Stimulated activated CD8-positive, alpha-beta memory T cell treated with anti-CD3 and anti-CD28 coated beads, Interleukin-12 subunit alpha, Interleukin-12 subunit beta, amount 100 ng/mL, for 1 hour (primary cell): ENCODE measurements around the gene KDM2B.
"Not testable (repeated sequence)": the region's sequence is repeated elsewhere in the genome, so short reads cannot be mapped to it uniquely, and the experiment has no call there.

ENCODE experiments used
- DNase-seq: peaks from one replicate; pipeline ENCODE4 v3.0.0-alpha.2; 2020; ENCODE audit warnings: low read depth

Gene KDM2B

DNA sequence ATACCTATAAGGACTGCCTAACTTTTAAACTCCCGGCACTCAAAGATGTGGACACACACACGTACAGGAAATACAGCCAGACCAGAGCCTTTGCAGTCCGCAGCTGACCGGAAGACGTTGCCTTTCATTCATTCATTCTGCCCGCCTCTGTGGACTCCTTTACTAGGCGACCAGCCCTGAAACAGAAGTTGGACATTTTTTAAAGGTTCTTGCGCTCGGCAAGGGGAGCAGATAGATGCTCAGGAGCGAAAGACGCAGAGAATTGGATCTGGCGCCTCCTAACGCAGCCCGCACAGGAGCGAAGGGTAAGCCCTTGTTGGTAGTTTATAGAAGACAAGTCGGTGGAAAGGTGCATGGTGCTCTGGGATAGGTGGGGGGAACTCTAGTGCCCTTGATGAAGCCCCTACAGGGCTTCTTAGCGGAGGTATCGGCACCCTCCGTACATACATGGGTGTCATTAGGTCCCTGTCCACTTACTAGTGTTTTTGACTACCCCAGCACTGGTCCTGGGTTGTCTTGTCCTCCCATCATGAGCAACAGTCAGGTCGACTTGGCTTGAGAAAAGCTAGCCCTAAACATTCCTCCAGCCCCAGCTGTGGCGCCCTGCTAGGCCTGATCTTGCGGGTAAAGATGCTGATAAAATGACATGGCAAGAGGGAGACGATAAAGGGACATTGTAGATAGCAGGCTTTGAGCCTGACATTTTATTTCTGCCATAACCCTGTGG, at the start of gene KDM2B:
Gene KDM2B (minus strand): TSS at position 65 of the 727 bp plus-strand sequence. CDS start 112 bp downstream, outside the sequence.
- no peak for DNase-seq

DNA sequence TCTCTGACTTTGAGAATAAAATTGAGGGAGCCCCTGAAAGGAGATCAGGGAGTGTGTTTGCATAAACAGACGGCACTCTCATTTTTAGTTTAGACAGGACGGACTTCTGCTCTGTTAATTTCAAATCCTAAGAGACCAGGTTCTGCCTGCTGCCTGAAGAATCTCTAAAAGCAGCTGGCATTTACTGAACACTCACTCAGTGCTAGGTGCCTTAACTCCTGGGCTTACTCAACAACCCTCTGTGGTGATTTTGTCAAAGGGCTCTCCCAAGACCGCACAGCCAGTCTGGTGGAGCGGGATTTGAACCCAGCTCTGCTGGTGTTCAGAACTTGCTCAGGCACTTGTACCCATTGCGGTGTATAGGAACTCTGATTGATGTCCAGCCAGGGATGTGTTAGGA, 47.7 kb upstream of the KDM2B start:
- DNase-seq: no peak

DNA sequence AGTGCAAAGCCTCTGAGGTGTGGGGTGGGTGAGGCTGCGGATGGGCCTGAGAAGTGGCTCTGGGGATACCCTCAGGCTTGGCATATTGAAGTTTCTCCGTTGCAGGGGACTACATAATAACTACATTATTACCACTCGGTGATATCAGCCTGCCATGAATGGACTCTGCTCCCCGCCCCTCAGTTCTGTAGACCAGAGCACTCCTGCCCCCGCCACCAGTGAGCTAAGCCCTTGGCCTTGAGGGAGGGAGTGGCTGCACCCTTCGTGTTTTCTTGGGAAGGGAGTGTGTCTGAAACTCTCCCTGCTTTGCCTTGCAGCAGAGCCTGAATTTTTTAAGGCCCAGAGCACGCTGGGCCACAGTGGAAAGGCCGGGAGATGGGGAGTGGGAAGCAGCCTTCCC, 47.2 kb upstream of the KDM2B start:
- no peak for DNase-seq

DNA sequence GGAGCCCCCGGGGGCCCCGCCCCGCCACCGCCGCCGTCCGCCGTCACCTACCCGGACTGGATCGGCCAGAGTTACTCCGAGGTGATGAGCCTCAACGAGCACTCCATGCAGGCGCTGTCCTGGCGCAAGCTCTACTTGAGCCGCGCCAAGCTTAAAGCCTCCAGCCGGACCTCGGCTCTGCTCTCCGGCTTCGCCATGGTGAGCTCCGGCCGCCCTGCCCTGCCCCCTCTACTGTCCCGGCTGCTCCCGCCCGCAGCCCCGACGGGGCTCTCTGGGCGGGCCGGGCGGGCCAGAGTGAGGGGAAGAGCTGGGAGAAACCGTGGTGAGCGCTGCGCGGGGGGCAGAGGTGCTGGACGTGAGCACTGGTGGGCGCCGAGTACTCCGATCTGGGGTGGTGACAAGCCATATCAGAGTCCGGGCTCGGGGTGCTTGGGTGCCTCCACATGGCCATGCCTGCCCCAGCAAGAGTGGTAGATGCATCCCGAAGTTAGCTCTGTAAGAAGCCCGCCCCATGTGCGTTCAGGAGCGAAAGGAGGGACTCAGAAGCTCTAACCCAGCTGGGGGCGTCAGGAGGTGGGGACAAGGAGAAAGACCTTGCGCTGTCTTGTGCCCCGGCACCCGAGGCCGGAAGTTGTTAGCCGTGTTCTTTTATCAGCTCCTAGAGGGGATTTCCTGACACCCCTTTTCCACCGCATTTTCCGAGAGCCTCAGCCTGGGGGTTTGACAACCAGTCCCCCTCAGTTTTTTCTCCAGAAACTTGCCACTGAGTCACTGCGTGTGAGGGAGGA, 46.2 kb upstream of the KDM2B start:
- DNase-seq: peak; percentile 88

DNA sequence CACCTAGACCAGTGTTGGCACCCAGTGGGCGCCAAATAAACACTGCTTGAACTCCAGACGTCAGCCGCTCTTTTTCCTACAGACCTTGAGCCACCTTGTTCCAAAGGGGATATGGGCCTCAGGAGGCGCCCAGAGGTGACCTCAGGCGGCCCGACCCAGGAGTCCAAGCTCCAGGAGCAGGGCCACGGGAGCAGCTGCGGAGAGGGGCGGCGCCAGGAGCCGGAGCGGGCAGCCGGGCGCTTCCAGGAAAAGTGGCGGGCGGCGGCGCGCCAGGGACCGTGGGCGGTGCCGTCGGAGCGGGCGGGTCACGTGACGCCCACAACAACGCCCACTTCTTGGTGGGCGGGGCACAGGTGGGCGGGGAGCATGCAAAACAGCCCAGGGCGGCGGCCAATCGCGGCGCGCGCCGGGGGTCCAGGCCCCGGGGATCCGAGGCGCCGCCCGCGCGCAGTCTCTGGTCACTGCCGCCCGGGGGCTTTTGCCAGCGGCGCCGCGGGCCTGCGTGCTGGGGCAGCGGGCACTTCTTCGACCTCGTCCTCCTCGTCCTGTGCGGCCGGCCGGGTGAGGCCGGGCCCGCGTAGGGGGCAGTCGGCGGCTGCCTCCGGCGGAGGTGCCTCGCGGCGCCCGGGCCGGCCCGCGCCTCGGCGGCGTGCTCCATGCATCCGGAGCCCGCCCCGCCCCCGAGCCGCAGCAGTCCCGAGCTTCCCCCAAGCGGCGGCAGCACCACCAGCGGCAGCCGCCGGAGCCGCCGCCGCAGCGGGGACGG, 45.4 kb upstream of the KDM2B start, which contains the start of gene ORAI1:
Gene ORAI1 (plus strand): TSS at position 444 of the 766 bp plus-strand sequence.
- peak; percentile 94 for DNase-seq

DNA sequence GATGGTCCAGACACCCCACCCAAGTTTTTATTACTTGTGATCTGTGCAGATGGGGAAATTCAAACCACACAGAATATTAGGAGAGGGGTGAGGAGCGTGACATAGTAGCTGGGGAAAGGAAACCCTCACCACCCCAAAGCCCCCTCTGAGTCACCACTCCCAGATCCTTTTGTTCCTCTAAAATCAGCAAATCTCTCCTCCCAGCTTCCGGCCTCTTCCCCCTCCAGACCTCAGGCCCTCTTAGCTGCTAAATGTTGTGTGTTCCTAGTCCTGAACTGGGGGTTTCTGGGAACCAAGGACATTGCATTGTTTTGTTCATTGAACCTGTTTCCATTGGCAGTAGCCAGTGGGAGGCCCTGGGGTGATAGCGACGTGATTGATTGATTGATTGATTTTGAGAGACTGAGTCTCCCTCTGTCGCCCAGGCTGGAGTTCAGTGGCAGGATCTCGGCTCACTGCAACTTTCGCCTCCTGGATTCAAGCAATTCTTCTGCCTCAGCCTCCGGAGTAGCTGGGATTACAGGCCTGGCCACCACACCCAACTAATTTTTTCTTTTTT, 39.6 kb upstream of the KDM2B start:
- no peak for DNase-seq

DNA sequence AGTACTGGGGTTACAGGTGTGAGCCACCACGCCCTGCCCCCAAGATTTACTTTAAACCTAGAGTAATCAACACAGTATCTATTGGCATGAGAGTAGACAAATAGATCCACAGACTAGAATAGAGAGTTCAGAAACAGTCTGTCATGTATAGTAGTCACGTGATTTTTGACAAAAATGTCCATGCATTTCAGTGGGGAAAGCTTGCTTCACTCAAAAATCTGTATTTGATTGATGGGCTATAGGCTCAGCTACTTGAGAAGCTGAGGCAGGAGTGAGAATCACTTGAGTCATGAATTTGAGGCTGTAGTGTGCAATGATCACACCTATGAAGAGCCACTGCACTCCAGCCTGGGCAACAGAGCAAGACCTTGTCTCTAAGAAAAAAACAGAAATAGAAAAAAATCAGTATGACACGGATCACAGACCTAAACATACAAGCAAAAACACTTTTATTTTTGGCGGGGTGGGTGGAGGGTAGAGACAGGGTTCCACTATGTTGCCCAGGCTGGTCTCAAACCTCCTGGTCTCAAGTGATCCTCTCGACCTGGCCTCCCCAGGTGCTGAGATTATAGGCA, 37.9 kb upstream of the KDM2B start:
- no peak for DNase-seq

DNA sequence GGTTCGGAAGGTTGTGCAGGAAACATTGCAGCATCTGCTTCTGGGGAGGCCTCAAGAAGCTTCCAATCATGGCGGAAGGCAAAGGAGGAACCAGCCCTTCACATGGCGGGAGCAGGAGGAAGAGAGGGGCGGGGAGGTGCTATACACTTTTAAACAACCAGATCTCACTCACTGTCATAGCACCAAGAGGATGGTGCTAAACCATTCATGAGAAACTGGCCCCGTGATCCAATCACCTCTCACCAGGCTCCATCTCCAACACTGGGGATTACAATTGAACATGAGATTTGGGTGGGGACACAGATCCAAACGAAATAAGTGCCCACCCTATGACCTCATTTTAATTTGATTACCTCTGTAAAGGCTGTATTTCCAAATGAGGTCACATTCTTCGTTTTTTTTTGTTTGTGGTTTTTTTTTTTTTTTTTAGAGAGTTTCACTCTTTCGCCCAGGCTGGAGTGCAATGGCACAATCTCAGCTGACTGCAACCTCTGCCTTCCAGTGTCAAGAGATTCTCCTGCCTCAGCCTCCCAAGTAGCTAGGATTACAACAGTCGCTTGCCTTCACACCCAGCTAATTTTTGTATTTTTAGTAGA, 34.1 kb upstream of the KDM2B start:
- no peak for DNase-seq

DNA sequence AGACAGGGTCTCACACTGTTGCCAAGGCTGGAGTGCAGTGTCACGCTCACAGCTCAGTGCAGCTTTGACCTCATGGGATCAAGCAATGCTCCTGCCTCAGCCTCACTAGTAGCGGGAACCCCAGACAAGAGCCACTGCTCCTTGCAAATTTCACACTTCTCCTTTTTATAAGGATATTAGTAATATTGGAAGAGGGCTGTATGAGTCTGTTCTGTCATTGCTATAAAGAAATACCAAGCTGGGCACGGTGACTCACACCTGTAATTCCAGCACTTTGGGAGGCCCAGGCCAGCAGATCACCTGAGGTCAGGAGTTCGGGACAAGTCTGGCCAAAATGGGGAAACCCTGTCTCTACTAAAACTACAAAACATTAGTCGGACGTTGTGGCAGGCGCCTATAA, 32.6 kb upstream of the KDM2B start:
- no peak for DNase-seq

DNA sequence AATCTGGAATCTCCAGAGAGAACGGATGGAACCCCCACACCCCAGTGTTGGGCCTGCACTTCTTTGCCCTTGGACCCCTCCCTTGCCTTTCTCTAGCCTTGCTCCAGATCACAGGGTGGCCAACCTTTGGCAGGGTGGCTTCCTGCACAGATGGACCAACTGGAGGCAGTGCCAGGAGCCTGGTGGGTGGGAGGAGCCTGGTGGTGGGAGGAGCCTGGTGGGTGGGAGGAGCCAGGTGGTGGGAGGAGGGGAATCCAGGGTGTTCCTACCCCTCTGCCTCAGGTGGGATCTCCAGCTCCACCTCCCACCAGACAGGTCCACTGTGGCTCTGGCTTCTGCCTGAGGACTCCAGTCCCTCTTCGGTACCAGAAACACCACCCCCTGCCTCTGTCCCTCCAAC, 30.5 kb upstream of the KDM2B start:
- no peak for DNase-seq

DNA sequence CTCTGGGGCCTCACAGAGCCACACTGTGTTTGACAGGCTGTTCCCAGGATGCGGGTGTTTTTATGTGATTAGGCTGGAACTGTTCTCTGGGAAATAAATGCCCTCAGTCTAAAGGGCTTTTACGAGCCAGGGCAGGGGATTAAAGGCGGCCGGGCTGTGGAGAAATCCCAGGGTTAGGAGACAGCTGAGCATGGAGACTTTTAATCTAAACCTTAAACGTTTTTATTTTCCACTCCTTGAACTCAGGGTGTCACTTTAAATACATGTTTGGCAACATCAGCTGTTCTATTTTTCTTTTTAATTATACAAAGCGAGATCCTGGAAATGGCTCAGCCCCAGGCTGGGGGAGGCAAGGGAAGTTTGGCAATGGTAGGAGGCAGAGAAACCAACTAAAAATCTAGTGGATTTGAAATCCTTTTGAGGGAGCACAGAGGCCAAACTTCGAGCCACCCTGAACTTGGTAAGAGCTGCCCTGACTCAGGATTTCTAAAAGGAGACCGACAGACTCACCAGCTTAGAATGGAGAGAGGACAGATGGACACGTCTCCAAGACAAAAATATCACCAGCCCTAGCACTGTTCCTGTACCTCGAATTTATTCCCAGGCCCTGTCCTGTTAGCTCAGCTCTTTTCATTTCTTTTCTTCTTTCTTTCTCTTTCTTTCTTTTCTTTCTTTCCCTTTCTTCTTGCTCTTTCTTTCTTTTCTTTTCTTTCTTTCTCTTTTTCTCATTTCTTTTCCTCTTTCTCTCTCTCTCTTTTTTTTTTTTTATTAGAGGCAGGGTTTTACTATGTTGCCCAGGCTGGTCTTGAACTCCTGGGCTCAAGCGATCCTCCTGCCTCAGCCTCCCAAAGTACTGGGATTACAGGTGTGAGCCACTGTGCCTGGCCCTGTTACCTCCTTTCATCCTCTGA, 29.7 kb upstream of the KDM2B start:
- no peak for DNase-seq

DNA sequence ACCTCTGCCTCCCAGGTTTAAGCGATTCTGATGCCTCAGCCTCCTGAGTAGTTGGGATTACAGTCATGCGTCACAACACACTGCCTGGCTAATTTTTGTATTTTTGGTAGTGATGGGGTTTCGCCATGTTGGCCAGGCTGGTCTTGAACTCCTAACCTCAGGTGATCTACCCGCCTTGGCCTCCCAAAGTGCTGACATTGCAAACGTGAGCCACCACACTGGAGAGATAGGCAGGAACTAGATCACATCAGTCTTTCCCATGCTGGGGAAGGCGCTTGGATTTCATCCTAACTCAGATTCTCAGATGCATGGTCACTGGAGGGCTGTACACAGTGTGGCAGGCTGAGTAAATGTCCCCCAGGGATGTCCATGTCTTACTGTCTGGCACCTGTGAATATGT, 27.5 kb upstream of the KDM2B start:
- DNase-seq: no peak

DNA sequence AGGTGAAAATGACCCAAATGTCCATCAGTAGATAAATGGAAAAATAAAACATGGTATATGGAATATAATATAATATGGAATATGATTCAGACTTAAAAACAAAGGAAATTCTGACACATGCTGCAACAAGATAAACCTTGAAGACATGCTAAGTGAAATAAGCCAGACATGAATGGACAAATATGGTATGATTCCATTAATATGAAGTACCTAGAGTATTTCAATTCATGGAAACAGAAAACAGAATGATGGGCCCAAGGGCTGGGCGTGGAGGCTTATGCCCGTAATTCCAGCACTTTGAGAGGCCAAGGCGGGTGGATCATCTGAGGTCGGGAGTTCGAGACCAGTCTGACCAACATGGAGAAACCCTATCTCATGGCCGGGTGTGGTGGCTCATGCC, 22.8 kb upstream of the KDM2B start:
- no peak for DNase-seq

DNA sequence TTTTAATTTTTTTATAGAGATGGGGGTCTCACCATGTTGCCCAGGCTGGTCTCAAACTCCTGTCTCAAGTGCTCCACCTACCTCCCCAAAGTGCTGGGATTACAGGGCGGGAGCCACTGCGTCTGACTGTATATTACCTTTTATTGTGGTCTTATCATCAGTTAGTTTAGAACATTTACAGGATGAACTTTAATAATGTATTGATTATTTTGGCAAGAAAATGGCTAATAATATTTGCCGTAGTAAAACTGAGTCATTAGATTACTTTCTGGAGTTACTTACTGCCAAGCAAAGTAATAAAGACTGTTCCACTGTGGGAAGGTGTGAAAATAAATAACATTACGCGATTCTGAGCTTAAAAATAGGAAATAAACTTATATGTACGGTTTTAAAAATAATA, 21.9 kb upstream of the KDM2B start:
- no peak for DNase-seq

DNA sequence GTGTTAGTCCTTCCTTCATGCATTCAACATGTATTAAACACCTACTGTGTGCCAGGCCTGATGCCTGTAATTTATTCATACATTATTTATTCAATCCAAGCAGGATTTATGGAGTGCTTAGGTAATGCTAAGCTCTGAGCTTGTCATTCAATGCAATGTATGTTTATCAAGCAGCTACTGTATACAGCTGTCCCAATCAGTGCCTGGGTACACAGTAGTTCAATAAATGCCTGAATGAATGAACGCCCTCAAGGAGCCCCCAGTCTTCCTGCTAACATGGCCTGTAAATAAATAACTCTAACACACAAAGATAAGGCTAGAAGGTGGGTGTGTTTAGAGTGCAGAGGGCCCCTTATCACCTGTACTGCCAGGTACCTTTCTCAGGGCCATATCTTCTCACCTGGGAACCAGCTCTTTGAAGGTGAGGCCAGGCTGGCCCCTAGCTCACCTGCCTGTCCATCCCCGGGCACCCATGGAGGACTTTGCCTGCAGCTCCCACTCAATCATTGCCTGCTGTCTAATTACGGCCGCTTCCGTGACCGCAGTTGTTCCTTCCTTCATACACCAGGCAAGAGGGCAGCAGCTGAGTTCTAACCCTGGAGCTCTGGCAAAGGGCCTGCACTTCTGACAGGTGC, 20.0 kb upstream of the KDM2B start:
- DNase-seq: no peak

DNA sequence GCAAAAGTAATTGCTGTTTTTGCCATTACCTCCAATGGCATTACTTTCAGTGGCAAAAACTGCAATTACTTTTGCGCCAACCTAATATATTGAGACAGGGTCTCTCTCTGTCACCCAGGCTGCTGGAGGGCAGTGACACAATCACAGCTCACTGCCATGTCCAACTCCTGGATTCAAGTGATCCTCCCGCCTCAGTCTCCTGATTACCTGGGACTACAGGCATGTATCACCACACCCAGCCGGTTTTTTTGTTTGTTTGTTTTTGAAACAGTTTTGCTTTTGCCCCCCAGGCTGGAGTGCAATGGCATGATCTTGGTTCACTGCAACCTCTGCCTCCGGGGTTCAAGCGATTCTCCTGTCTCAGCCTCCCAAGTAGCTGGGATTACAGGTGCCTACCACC, 15.7 kb upstream of the KDM2B start:
- no peak for DNase-seq

DNA sequence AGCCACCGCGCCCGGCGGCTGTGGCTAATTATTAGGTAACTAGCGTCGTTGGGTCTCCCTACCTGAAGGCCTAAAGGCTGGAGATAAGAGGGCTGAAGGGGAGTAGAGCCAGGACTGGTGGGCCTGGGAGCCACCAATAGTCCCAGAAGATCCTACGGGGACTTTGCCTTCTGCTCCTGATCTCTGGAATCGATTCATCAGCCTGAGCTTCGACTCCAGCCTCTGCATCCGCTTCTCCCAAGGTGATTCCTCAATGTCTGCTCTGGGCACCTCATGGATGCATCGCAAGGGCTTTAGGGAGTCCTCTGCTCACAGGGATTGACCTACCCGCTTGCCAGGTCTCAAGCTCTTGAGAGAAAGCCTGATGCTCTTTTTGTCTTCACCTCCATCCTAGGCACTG, 14.7 kb upstream of the KDM2B start:
- no peak for DNase-seq

DNA sequence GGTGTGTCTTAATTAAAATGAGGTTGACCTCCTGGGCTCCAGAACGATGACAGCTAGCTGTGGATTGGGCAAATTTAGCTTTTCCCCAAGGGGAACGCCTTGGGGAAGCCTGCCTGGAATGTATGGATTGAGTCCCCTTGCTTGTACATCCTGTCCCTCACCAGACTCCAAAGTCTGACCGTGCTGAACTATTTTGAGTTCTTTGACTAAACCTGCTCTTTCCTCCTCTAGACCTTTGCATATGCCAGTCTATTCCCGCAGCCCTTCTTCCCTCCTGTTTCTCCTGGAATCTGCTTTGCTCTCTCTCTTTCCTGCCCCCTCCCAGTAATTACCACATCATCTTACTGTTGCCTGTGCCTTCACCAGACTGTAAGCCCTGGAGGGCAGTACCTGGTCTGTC, 11.5 kb upstream of the KDM2B start:
- DNase-seq: no peak

DNA sequence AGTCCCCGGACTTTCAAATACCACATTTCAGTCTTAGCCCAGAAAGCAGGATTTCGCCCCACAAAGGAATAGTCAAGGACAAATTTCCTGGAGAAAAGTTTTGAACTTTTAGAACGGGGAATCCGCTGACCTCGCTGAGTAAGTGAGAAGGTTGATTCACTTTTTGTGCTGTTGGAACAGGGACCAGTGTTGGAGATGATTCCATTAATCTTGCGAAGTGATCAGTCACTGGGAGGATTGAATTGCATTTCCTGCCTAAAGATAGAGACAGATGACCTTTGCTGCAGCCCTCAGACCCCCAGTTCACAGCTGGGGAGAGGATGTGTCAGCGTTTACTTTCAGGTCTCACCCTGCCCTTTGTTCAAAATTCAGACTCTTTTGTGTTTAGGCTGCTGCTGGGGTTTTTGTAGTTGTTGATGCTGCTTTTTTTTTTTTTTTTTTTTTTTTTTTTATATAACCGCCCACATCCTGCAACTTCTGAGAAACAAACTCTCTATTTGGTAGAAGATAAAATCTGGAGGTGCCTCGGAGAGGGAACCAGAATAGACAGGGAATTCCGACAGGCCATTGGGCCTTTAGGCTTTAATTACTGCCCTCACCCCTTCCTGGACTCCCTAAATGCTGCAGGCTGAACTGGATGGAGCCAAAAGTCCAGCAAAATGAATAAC, 9.8 kb upstream of the KDM2B start:
- DNase-seq: peak; percentile 46

DNA sequence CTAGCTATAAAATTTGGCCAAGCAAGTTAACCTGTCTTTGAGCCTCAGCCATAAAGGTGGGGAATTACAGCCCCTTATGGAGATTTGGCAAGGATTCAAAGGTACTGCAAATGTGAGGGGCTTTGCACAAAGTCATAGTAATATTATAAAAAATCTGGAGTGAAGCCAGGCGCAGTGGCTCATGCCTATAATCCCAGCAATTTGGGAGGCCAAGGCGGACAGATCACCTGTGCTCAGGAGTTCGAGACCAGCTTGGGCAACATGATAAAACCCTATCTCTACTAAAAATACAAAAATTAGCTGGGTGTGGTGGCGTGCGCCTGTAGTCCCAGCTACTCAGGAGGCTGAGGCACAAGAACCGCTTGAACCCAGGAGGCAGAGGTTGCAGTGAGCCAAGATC, 4.1 kb upstream of the KDM2B start:
- not testable (repeated sequence) for DNase-seq
